Heart left ventricle (tissue), 13 donors: ENCODE measurements around the gene GRM7.

Experiments used
- CTCF ChIP-seq, 12 donors: fragments of 200-600 bp; sonication (generic) in 4 of 12; IDR thresholded peaks; one replicate each; pipeline versions ENCODE4 v1.5.0 to v1.8.0; 2018 to 2022; ENCODE audit warnings: antibody characterized with exemption in 12 of 12, mild to moderate bottlenecking in 5 of 12
- POLR2A ChIP-seq, 2 donors: fragments of 450-650 bp; IDR thresholded peaks; one replicate each; pipeline ENCODE4 v1.6.1; 2017; ENCODE audit warnings: antibody characterized with exemption in 2 of 2, mild to moderate bottlenecking in 2 of 2, moderate library complexity in 2 of 2
- donor health status: ischemic (EF 13 %, LVEDD 7.1; RV severe dilation, severe dysfunction).
- donor health status: DM: no; HTN: yes; CAD: no.
- donor health status: DM: no; HTN: no; CAD: no.
- donor health status: ischemic (EF 25% LVEDD 6.9; RV normal size, moderate dysfunction).
- donor health status: ischemic (EF 25% LVEDD 5.7; RV mildly dilated, moderate dysfunction).
- donor health status: ischemic (EF 35%, LVEDD 5.7; RV mildly dilated, moderate dysfunction).
- donor health status: nonischemic (EF 11% LVEDD 7.7; RV severe dilation, severe dysfunction).
- donor health status: DM: yes; HTN: yes; CAD: no.
- donor health status: PGD.
- donor health status: ischemic (EF 29% LVEDD 5.4; RV normal size, mild dysfunction).
- donor health status: nonischemic (EF 23%, LVEDD 6.1; RV moderate dilation, normal function).

DNA sequence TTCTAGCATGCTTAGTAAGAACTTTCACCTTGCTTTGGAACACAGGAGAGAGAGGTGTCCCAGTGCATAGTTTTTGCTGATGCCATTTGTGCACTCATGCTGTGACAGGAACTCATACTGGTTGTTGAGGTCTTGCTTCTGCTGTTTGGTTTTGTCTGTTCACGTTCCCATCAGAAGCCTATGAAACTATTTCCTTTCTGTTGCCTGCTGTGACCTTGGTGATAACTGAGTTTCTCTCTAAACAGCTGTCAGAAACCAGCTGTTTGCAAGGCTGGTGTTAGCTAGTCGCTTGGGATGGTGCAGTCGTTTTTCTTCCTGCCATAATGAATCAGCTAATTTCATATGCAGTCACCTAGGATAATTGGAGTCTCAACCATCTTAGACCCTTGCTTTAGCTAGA is 724.1 kb downstream of the GRM7 start:
- TF ChIP-seq CTCF (IDR thresholded peaks at IDR 0.05) (no peak), POLR2A (IDR thresholded peaks at IDR 0.05) (no peak)
